ENCODE measurements around the gene RHBDL1.

RHBDL1 gene

DNA sequence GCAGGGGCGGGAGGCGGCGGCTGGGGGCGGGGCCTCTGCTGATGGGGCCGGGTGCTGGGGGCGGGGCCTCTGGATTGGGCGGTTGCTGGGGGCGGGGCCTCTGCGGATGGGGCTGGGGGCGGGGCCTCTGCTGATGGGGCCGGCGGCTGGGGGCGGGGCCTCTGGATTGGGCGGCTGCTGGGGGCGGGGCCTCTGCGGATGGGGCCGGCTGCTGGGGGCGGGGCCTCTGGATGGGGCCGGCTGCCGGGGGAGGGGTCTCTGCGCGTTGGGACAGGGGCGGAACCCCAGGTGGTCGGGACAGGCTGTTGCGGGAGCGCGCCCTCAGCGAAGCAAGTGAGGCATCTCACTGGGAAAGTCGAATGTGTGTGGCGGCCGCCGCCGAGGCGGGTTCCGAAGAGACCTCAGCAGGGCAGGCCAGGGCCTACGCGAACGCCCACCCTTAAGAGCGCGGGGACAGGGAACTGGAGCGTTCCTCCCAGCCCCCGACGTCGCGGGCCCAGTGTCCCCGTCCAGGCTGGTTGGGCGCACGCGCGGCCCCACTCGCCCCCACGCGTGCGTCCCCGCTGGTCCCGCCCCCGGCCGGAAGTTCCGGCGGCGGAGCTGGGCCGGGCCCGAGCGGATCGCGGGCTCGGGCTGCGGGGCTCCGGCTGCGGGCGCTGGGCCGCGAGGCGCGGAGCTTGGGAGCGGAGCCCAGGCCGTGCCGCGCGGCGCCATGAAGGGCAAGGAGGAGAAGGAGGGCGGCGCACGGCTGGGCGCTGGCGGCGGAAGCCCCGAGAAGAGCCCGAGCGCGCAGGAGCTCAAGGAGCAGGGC lies 4.5 kb downstream of the RHBDL1 start, which contains the start of gene STUB1 (continued):
- TF ChIP-seq ZNF274 (IDR thresholded peaks at IDR 0.05; ENCODE audit: low read length) (no peak), ZNF274 (tag by site-specific recombination; IDR thresholded peaks at IDR 0.05; ENCODE audit: borderline replicate concordance) (no peak), ZNF239 (tag by site-specific recombination; IDR thresholded peaks at IDR 0.05) (no peak), ZNF354C (tag by site-specific recombination; IDR thresholded peaks at IDR 0.05; ENCODE audit: borderline replicate concordance, low read depth) (no peak), YY1 (tag by site-specific recombination; IDR thresholded peaks at IDR 0.05) (no peak), ZNF76 (tag by site-specific recombination; IDR thresholded peaks at IDR 0.05; ENCODE audit: borderline replicate concordance, low read depth) (peak; percentile 55; the same call in 1 of the 2 replicates), ZNF654 (tag by site-specific recombination; IDR thresholded peaks at IDR 0.05; ENCODE audit: low read depth) (no peak), ZNF366 (tag by site-specific recombination; conservative IDR thresholded peaks at IDR 0.05) (no peak), ZNF510 (tag by site-specific recombination; IDR thresholded peaks at IDR 0.05; ENCODE audit: insufficient replicate concordance) (no peak), EGR2 (tag by site-specific recombination; IDR thresholded peaks at IDR 0.05; ENCODE audit: low read depth) (peak; percentile 78), ZNF138 (tag by site-specific recombination; IDR thresholded peaks at IDR 0.05; ENCODE audit: borderline replicate concordance) (no peak), ZNF423 (tag by site-specific recombination; IDR thresholded peaks at IDR 0.05) (no peak), ZNF16 (tag by site-specific recombination; IDR thresholded peaks at IDR 0.05; ENCODE audit: low read depth) (no peak), ZNF133 (tag by site-specific recombination; IDR thresholded peaks at IDR 0.05) (no peak), ZNF544 (tag by site-specific recombination; IDR thresholded peaks at IDR 0.05) (no peak), PRDM1 (tag by site-specific recombination; IDR thresholded peaks at IDR 0.05) (no peak), ZNF664 (tag by site-specific recombination; IDR thresholded peaks at IDR 0.05) (no peak), ZXDB (tag by site-specific recombination; IDR thresholded peaks at IDR 0.05) (peak; percentile 49), KLF1 (tag by site-specific recombination; IDR thresholded peaks at IDR 0.05) (peak; percentile 64), ZNF670 (tag by site-specific recombination; IDR thresholded peaks at IDR 0.05; ENCODE audit: low read depth) (no peak), ZSCAN23 (tag by site-specific recombination; IDR thresholded peaks at IDR 0.05) (peak; percentile 30; the same call in 1 of the 2 replicates), ZNF626 (tag by site-specific recombination; IDR thresholded peaks at IDR 0.05) (no peak)
- TF ChIP-seq, protein P1, sequence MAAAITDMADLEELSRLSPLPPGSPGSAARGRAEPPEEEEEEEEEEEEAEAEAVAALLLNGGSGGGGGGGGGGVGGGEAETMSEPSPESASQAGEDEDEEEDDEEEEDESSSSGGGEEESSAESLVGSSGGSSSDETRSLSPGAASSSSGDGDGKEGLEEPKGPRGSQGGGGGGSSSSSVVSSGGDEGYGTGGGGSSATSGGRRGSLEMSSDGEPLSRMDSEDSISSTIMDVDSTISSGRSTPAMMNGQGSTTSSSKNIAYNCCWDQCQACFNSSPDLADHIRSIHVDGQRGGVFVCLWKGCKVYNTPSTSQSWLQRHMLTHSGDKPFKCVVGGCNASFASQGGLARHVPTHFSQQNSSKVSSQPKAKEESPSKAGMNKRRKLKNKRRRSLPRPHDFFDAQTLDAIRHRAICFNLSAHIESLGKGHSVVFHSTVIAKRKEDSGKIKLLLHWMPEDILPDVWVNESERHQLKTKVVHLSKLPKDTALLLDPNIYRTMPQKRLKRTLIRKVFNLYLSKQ (tag by site-specific recombination; IDR thresholded peaks at IDR 0.05; ENCODE audit: borderline replicate concordance) = no peak
- TF ChIP-seq, protein P2, sequence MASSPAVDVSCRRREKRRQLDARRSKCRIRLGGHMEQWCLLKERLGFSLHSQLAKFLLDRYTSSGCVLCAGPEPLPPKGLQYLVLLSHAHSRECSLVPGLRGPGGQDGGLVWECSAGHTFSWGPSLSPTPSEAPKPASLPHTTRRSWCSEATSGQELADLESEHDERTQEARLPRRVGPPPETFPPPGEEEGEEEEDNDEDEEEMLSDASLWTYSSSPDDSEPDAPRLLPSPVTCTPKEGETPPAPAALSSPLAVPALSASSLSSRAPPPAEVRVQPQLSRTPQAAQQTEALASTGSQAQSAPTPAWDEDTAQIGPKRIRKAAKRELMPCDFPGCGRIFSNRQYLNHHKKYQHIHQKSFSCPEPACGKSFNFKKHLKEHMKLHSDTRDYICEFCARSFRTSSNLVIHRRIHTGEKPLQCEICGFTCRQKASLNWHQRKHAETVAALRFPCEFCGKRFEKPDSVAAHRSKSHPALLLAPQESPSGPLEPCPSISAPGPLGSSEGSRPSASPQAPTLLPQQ (tag by site-specific recombination; IDR thresholded peaks at IDR 0.05) = peak; percentile 47
- TF ChIP-seq, protein P3, sequence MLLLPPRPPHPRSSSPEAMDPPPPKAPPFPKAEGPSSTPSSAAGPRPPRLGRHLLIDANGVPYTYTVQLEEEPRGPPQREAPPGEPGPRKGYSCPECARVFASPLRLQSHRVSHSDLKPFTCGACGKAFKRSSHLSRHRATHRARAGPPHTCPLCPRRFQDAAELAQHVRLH (tag by site-specific recombination; IDR thresholded peaks at IDR 0.05) = no peak
- TF ChIP-seq, protein P4, sequence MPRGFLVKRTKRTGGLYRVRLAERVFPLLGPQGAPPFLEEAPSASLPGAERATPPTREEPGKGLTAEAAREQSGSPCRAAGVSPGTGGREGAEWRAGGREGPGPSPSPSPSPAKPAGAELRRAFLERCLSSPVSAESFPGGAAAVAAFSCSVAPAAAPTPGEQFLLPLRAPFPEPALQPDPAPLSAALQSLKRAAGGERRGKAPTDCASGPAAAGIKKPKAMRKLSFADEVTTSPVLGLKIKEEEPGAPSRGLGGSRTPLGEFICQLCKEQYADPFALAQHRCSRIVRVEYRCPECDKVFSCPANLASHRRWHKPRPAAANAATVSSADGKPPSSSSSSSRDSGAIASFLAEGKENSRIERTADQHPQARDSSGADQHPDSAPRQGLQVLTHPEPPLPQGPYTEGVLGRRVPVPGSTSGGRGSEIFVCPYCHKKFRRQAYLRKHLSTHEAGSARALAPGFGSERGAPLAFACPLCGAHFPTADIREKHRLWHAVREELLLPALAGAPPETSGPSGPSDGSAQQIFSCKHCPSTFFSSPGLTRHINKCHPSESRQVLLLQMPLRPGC (tag by site-specific recombination; IDR thresholded peaks at IDR 0.05) = no peak
- TF ChIP-seq, protein P5, sequence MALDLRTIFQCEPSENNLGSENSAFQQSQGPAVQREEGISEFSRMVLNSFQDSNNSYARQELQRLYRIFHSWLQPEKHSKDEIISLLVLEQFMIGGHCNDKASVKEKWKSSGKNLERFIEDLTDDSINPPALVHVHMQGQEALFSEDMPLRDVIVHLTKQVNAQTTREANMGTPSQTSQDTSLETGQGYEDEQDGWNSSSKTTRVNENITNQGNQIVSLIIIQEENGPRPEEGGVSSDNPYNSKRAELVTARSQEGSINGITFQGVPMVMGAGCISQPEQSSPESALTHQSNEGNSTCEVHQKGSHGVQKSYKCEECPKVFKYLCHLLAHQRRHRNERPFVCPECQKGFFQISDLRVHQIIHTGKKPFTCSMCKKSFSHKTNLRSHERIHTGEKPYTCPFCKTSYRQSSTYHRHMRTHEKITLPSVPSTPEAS (tag by site-specific recombination; IDR thresholded peaks at IDR 0.05) = no peak
- TF ChIP-seq, protein P6, sequence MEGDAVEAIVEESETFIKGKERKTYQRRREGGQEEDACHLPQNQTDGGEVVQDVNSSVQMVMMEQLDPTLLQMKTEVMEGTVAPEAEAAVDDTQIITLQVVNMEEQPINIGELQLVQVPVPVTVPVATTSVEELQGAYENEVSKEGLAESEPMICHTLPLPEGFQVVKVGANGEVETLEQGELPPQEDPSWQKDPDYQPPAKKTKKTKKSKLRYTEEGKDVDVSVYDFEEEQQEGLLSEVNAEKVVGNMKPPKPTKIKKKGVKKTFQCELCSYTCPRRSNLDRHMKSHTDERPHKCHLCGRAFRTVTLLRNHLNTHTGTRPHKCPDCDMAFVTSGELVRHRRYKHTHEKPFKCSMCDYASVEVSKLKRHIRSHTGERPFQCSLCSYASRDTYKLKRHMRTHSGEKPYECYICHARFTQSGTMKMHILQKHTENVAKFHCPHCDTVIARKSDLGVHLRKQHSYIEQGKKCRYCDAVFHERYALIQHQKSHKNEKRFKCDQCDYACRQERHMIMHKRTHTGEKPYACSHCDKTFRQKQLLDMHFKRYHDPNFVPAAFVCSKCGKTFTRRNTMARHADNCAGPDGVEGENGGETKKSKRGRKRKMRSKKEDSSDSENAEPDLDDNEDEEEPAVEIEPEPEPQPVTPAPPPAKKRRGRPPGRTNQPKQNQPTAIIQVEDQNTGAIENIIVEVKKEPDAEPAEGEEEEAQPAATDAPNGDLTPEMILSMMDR (tag by site-specific recombination; IDR thresholded peaks at IDR 0.05) = no peak
- TF ChIP-seq, protein P7, sequence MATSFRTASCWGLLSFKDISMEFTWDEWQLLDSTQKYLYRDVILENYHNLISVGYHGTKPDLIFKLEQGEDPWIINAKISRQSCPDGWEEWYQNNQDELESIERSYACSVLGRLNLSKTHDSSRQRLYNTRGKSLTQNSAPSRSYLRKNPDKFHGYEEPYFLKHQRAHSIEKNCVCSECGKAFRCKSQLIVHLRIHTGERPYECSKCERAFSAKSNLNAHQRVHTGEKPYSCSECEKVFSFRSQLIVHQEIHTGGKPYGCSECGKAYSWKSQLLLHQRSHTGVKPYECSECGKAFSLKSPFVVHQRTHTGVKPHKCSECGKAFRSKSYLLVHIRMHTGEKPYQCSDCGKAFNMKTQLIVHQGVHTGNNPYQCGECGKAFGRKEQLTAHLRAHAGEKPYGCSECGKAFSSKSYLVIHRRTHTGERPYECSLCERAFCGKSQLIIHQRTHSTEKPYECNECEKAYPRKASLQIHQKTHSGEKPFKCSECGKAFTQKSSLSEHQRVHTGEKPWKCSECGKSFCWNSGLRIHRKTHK (tag by site-specific recombination; IDR thresholded peaks at IDR 0.05) = no peak
